GM12892 (cell line): ENCODE measurements around the gene SLC25A36.

Experiments
- POLR2A ChIP-seq: IDR thresholded peaks from 2 replicates; pipeline ENCODE4 v1.6.1; 2011; ENCODE audit warnings: low read depth, low read length, control low read depth
- POLR2AphosphoS5 ChIP-seq: IDR thresholded peaks from 2 replicates; pipeline ENCODE4 v1.6.1; 2011; ENCODE audit warnings: low read depth, low read length, control low read depth
- TAF1 ChIP-seq: IDR thresholded peaks from 2 replicates; pipeline ENCODE4 v1.6.1; 2011; ENCODE audit warnings: low read depth, mild to moderate bottlenecking, control low read depth, low read length, borderline replicate concordance

DNA sequence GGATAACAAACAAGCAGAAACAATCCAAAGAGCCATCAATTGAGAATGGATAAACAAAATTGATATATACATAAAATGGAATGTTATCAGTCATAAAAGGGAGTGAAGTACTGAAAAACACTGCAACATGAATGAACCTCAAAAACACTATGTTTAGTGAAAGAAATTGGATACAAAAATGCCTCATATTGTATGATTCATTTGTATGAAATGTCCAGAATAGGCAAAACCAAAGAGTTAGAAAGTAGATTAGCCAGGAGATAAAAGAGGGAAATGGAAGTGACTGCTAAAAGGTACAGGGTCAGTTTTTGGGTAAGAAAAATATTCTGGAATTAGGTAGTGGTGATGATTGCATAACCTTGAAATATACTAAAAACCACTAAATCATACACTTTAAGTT lies 9.8 kb upstream of the SLC25A36 start:
- TF ChIP-seq POLR2AphosphoS5 (no peak), POLR2A (no peak), TAF1 (no peak)
